Mesenteric fat pad (tissue), 1 donor: ENCODE measurements around the gene FAM43A. TPM values are rescaled to one million over a fixed set of nuclear protein-coding genes. Genes with fewer than 3 reads are reported as not detected.
A peak's percentile ranks its signal among the peaks of the same experiment; 100 is the strongest.

ENCODE experiments used
- DNase-seq: peaks from one replicate; pipeline ENCODE4 v3.0.0-alpha.2; 2020; ENCODE audit warnings: low spot score
- total RNA-seq: library from RNA; stranded (reverse); fragmentation: NEBNext Ultra II Directional; extraction: Animal tissue kit (Norgen Biotek cat#: 25700); gene quantifications from one replicate; pipeline ENCODE4 v1.2.1, GENCODE V29; 2021
- donor health status: DM: yes; HTN: yes; CAD: no.

Gene FAM43A
- total RNA-seq, 1 donor from 2014 or later: 22.3 TPM

DNA sequence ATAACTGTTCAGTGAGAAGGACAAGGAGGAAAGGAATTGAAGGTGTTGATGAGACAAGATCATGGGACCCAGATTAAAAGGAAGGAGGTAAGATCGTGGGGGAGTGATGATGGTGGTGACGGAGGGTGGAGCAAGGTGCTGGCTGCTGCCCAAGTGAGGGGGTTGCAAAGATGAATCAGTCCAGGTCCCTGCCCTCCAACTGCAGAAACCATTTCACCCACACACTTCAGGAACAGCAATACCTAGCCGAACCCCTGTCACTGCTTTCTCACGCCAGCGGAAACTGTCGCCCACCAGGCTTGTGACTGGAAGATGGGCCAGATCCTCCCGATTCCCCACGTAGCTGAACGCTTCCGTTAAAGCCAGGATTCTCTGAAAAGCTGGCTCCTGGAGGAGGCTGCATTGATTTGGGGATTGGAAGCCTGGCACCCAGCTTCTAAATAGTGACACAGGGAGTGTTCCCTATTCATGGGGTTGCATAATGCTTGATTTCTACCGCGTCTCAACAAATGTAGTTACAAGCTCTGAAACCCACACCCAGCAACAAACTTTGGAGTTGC, 10.5 kb upstream of the FAM43A start:
- no peak for DNase-seq

DNA sequence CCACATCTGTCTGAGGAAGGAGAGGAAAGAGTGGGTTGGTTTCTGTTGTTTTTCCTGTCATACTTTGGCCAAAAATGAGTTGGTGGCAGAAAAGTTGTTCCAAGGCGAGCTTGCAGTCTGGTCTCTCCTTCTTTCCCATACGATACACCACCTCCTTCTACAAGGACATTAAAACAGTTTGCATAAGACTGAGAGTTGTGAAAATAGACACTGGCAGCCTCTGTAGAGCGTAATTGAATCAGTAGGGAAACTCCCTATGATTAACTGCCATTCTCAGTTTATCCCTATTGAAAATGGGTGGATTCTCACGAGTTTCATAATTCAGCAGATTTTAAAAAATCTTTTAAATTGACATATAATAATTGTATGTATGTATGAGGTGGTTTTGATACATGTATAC, 10.0 kb upstream of the FAM43A start:
- DNase-seq: no peak

DNA sequence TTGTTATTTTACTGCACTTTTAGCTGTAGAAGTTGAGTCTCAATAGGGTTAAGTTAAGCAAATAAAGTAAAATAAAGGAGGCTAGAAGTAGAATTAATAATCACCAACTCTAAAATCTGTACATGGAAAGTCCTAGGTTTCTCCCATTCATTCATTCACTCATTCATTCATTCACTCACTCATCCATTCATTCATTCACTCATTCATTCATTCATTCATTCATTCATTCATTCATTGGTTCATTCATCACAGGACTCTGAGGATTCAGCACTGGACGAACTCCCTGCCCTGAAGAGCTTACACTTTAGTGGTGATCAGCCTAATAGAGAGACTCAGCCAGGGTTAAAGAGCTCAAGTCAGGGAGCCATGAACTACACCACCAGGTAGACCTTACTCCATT, 9.2 kb upstream of the FAM43A start:
- no peak for DNase-seq

DNA sequence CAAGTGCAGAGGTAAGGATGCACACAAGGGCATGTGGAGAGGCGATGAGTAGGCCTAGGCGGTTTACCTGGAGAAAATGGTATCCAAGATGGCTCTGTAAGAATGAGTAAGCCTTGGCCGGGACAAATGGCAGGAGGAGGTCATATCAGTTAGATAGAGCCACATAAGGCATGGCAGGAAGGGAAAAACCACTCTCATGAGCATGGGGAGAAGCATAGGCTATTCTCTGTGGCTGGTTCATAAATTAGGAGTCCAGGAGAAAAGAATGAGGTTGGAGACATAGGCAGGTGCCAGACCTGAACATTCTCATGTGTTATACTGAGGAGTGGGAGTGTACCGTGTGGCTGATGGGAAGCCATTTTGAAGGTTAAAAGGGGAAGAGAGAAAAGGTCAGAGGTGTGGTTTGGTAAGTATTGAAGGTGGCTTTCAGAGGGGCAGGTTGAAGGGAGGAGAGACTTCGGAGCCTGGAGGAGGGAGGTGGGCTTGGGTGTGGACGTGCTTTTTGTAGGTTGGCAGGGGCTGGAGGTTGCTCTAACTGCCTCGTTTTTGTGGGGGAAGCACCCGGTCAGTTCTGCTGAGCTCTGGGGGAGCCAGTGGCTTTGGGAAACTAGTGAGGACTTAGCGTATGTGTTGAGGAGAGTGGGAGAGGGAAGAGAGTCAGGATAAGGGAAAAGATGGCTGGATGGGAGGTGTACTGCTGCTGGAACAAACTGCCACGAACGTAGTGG, 4.6 kb upstream of the FAM43A start:
- no peak for DNase-seq

DNA sequence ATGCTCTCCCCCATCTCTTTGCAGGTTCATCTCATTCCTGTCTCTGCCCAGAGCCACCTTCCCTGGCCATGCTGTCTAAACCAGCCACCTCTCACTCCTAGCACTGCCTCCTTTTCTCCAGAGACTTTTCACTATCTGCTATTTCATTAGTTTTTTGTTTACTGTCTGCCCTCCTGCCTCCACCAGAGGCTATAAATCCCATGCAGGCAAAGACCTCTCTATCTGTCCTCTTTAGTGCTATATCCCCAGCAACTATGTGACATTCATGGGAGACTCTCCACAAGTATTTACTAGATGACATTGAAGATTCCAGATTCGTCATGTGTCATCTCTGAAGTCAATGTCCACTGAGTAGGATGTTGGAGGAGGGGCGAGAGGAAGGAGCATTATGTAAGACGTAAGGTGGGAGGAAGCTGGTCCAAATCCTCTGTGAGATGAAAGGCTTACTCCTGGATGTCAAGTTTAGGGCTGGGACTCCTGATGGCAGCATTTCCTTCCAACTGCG, 3.4 kb upstream of the FAM43A start:
- DNase-seq: no peak

DNA sequence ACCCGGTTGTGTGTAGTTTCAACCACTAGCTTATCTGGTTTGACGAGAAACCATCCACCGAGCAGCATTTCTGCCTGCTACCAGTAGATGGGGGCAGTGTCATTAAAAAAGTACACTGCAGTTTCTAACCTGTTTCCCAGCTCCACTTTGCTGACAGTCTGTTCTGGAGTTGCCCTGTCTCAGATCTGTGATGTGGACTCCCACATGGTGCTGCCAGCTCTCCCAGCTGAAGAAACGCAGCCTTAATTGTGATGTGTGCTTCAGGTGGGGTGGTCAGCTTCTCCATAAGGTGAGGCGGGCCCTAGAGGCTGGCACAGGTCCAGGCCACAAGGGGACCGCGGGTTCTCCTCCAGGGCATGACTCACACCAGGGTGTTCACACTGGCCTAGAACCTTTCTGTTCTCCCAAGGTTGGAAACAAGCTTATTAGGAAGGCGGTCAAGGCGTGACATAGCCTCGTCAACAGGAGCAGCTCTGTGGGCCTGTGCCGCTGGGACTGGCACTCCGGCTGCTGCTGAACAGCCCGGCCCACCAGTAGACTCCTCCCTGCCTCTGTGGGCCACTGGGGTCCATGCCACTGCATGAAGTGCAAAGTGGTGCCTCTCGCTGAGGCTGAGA, 2.9 kb upstream of the FAM43A start:
- DNase-seq: no peak

DNA sequence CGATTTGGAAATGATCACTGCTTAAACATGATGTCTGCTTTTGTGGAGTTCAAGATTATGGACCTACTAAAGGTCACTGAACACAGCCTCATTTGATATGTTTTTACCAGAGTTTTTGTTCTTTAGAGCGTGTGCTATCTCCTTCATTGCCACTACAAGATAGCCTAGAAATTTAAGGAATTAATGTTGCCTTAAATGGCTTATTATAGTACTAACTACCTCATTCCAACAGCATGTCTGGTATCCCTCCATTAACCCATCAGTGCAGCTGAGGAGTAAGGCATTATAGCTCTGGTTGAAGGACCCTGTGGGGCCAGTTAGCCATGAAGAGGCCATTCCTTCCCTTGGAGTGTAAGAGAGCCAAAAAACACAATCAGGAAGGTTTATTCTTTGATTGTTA, 2.3 kb upstream of the FAM43A start:
- no peak for DNase-seq

DNA sequence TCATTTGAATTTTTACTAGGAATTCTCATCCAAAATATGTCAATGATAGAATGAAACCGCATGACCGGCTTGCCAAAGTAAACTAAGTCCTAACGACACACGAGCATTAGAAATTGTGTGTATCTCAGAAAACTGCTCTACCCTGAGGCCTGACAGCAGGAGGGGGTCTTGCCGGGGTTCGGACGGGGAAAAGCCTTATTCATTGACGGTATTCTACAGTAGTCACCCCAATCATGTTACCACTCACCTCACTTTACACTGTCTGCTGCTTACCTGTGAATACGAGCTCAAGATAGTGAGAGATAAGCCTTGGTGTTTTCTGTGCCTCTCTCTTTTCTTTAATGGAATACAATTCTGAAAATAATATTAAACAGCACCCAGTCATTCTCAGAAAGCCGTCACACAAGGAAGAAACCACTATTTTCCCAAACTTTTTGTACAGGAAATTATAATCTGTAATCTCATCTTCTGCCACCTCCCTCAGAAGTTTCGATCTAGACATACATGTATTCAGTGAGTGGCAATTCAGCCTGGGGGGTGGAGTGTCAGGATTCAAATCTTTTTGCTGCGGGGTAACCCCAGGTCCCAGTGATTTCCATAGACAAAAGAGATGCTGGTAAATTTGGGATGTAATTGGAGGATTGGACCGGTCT, 492 bp upstream of the FAM43A start:
- no peak for DNase-seq

DNA sequence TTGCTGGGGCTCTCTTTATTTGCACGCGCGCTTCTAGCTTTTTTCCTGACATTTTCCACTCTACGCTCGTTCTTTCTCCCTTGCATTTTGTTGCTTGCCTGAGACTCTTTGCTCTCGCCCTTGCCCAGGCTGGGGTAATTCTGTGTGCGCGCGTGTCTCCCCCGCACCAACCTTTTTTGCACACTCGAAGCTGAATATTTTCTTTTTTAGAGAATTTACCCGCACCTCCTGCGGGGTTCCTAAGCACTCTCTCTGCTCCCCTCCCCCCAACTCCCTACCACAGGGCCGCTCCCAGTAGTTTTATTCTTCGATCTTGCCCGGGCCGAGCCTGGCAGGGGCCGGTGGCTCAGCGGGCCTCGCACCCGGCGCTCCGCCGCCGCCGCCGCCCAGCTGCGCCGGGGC, 732 bp downstream of the FAM43A start:
- no peak for DNase-seq

DNA sequence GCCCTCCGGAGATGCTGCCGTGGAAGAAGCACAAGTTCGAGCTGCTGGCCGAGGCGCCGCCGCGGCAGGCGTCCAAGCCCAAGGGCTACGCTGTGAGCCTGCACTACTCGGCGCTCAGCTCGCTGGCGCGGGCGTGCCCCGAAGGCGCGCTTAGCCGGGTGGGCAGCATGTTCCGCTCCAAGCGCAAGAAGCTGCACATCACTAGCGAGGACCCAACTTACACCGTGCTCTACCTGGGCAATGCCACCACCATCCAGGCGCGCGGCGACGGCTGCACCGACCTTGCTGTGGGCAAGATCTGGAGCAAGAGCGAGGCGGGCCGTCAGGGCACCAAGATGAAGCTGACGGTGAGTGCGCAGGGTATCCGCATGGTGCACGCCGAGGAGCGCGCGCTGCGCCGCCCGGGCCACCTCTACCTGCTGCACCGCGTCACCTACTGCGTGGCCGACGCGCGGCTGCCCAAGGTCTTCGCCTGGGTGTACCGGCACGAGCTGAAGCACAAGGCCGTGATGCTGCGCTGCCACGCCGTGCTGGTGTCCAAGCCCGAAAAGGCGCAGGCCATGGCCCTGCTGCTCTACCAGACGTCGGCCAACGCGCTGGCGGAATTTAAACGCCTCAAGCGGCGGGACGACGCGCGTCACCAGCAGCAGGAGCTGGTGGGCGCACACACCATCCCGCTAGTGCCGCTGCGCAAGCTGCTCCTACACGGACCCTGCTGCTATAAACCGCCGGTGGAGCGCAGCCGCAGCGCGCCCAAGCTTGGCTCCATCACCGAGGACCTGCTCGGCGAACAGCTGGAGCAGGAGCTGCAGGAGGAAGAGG, 1.3 kb downstream of the FAM43A start:
- DNase-seq: no peak

DNA sequence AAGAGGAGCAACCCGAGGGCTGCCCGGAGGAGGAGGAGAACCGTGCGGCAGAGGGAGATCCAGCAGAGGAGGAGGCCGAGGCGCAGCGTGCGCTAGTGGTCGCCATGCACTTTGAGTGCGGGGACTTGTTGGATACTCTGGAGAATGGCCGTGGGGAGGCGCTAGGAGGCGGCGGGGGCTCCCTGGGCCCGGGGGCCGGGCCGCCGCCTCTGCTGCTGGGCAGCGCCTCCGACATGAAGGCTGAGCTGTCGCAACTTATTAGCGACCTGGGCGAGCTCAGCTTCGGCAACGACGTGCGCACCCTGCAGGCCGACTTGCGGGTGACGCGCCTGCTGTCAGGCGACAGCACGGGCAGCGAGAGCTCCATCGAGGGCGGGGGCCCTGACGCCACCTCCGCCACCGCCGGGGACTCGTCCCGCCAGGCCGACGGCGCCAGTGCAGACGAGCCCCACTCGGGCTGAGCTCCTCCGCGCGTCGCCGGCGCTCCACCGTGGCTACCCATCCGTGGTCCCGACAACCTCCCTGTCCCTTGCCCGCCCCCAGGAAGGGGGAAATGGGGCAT, 2.0 kb downstream of the FAM43A start:
- DNase-seq: peak; percentile 92

DNA sequence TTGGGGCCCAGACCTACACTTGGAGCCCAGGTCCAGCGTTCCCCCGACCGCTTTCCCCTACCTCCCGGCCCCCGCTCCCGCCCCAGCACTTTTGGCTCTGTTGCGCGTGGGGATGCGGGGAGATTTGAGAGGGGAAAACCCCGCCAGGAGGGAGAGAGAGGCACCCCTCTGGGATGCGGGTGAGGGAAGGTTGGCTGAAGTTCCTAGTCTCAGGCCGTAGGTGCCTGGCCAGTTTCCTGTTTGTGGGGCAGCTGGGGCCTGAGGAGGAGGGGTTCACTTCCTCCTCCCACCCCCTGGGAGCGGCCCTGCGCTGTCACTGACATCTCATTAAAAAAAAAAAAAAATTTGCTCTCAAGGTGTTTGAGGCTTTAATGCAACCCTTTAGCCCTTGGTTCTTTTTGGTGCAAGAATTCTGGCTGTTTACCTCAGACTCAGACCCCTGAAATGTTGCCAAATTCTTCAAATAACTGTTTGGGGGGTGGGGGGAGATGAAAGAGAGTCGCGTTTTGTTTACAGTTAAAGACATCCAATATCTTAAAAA, 2.6 kb downstream of the FAM43A start:
- DNase-seq: no peak

DNA sequence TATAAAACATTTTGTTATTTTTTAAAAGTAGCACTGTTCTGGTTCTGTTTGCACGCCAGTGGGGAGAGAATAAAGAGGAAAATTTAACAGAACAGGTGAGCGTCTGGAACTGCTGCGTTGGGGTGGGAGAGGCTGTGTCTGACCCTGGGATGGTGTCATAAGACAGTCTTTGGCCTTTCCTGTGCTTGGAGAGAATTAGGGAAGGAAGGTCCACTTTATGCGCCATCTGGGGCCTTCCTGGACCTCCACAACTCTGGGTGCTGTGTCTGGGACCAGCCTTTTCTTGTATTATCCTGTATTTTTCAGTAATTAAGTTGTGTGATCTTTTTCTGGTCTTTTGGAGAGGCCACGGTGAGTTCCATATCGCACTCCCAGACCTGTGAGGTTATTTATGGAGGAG, 3.3 kb downstream of the FAM43A start:
- DNase-seq: no peak

DNA sequence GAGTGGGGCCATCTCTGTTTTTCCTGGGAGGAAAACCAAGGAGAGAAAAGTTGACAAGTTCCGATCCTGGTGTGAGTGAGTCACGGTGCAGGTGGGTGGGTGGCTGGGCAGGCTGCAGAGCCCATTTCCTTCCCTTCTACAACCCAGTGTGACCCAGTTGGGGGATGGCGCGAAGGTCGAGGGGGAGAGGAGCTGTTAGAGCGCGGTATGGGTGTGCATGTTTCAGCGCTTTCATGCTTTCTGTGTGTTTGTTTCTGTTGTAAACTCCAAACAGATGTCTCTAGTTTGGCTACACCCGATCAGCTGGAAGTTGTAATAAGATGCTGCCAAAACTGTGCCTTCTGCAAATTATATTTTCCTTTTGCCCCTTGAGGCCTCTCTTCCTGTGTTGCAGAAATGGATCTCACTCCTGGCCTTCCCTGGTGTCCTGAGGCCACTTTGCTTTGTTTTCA, 3.8 kb downstream of the FAM43A start:
- no peak for DNase-seq

DNA sequence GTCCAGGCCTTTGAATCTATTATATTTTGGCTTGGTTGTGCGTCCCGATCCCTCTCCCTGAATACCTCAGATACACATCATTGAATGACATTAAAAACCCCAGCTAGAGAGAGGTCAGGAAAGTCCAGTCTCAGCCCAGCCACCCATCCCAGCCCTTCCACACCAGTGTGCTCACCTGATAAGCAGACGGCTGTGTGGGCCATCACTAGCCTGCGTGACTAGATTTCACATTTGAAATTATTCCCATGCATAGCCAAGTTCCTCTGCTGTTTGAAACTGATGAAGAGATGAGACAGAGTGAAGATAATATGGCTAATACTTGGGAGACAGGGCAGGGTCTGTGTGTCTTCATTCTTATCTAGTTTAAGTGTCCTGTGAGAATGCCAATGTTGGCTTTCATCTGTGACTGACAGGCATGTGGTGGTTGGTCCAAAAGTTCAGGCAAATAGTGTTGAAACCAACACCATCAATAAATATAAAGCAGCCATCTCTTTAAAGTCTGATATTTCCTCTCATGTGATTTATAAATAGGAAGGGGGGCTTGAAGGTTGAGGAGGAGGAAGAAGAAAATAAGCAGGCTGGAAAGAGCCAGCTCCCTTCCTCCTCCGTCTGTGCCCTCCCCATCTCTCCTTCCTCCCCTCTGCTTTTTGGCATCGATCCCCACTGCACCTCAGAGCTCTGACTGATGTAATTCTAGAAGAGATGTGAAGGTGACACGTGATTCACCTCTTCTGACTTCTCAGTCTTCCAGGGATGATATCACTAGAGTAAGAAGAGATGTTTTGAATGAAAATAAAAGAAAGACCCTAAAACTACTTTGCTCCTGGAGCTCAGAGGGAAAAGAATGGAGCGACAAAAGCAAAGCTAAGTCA, 5.1 kb downstream of the FAM43A start:
- DNase-seq: no peak

DNA sequence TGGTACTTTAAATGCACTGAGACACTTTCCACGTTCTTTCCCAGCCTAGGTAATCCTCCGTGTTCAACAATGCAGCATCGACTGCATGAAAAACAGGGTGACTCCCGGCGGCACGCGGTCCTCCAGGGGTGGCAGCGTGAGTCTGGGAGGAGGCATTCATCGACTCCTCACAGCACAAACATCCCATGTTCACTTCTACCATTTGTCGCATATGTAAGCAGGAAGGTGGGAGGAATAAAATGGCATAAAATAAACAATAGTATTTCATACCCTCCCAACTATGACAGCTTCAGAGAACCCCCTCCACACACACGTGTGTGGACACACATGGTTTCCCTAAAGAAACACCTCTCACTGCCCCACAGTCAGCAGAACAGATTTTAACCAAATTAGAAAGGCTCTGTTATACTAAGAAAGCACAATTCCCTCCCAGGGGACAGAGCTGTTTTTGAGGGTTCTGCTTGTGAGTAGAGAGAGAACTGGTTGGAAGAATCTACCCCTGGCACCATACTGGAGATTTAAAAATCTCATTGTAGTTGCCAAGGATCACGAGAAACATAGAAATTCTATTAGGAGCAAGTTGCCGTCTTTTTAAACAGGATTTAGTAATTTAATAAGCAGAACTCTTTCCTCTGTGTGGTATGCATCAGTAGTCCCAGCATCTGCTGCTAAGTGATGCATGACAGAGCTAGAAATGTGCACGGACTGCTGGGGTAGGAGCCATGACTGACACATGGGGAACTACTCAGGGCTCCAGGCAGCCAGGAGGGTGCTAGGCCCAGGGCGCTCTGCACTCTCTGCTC, 6.0 kb downstream of the FAM43A start:
- DNase-seq: no peak

DNA sequence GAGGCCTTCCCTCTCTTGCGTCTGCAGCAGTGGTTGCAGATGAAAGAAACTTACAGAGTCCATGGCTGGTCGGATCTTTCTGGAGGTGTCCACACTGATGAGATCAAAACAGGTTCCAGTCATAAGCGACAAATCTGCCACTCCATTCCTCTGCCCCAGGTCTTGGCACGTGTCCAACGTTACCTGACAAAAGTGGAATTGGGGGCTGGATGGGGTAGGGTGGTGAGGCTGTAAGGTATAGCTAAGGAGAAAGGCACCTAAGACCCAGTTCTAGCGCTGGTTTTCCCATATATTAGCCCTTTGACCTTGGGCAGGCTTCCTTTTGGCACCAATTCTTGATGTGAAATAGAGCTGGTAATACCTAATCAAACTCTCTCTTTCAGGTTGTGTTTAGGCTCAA, 11.0 kb downstream of the FAM43A start:
- DNase-seq: no peak

DNA sequence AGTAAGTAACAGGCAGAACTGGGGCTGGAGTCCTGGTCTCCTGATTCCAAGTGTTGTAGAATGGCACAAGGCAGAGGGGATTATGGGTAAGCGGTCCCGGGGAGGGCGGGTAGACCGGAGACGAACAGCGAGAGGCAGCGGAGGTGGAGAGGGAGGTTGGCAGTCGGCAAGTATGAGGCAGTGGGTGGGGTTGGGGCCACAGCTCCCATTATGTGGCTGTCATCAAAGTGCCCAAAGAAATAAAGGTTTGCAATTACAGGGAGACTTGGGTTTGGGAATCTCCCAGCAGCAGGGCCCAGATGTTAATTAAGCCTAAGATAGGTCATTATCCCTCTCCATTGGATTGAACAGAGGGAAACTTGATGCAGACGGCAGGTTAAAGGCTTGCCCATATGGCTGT, 16.9 kb downstream of the FAM43A start:
- DNase-seq: no peak

DNA sequence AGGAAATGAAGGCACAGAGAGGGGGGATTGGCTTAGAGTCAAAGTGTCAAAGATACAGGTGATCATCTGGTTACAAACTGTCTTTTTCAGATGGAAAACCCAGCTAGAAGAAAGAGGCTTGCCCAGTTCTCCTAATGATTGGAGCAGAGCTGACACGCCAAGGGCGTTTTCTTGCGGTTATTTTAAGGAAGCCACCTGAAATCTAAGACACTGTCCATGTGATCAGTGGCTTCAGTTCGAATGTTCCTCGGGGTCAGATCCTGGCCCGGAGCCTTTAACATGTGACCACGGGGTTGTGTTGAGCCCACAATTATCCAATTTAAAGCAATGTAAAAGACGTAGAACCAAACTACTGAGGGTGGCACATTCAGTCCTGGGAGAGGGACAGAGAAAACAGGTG, 19.5 kb downstream of the FAM43A start:
- DNase-seq: no peak
